PC-9 (cell line): ENCODE results near the gene CDK2. TPM values are rescaled to one million over a fixed set of nuclear protein-coding genes. Genes with fewer than 3 reads are reported as not detected.

Source experiments
- BruUV-seq: library from RNA; stranded (reverse); fragments of 400-500 nt; replicated peaks from 2 replicates; lab custom pipeline; 2021; lab: Mats Ljungman, UMichigan
- CTCF ChIA-PET: fragments of 300-600 bp; sonication (Branson Sonifier 250); formaldehyde crosslinking; loops from one replicate; lab custom pipeline; 2022; ENCODE audit warnings: antibody characterized with exemption; lab: Charles Lee
- POLR2A ChIA-PET: fragments of 300-600 bp; sonication (Branson Sonifier 250); formaldehyde crosslinking; loops from one replicate; lab custom pipeline; 2022; ENCODE audit warnings: antibody characterized with exemption; ENCODE audit not compliant: unreplicated experiment; lab: Charles Lee
- DNase-seq, 2 experiments: peaks; one replicate each; pipeline versions ENCODE4 v3.0.0 to v3.0.0-alpha.2; 2015 to 2022; ENCODE audit warnings: mixed read lengths in 1 of 2
- H2AFZ ChIP-seq: fragments of 200-600 bp; sonication (generic); 2 replicates; pipeline ENCODE4 v1.8.1; 2017; ENCODE audit warnings: antibody characterized with exemption
- H3F3A ChIP-seq: fragments of 200-600 bp; sonication (generic); 2 replicates; pipeline ENCODE4 v1.8.1; 2017; ENCODE audit warnings: antibody characterized with exemption, mild to moderate bottlenecking, low read depth; ENCODE audit not compliant: insufficient read depth
- H3K27ac ChIP-seq: fragments of 200-600 bp; sonication (generic); 2 replicates; pipeline ENCODE4 v1.6.1; 2016; ENCODE audit warnings: mixed run types
- H3K27me3 ChIP-seq: fragments of 200-600 bp; sonication (generic); 2 replicates; pipeline ENCODE4 v1.6.1; 2016; ENCODE audit warnings: low read depth, mixed run types; ENCODE audit not compliant: insufficient read depth
- H3K36me3 ChIP-seq: fragments of 200-600 bp; sonication (generic); 2 replicates; pipeline ENCODE4 v1.6.1; 2016; ENCODE audit warnings: low read depth, mixed run types
- H3K4me1 ChIP-seq: fragments of 200-600 bp; sonication (generic); replicated peaks from 2 replicates; pipeline ENCODE4 v1.6.1; 2016; ENCODE audit warnings: mixed run types; ENCODE audit not compliant: insufficient read depth
- H3K4me2 ChIP-seq: fragments of 200-600 bp; sonication (generic); 2 replicates; pipeline ENCODE4 v1.6.1; 2017; ENCODE audit warnings: mixed run types
- H3K4me3 ChIP-seq: fragments of 200-600 bp; sonication (generic); 2 replicates; pipeline ENCODE4 v1.6.1; 2016; ENCODE audit warnings: mixed run types
- H3K79me2 ChIP-seq: fragments of 200-600 bp; sonication (generic); 2 replicates; pipeline ENCODE4 v1.6.1; 2017; ENCODE audit warnings: low read depth, mixed run types
- H3K9me2 ChIP-seq: fragments of 200-600 bp; sonication (generic); 2 replicates; pipeline ENCODE4 v1.8.1; 2017; ENCODE audit warnings: mild to moderate bottlenecking; ENCODE audit not compliant: insufficient read depth
- H3K9me3 ChIP-seq: fragments of 200-600 bp; sonication (generic); 2 replicates; pipeline ENCODE4 v1.8.1; 2016; ENCODE audit warnings: low read depth; ENCODE audit not compliant: insufficient read depth
- H4K20me1 ChIP-seq: fragments of 200-600 bp; sonication (generic); 2 replicates; pipeline ENCODE4 v1.8.1; 2017; ENCODE audit not compliant: insufficient read depth
- CTCF ChIP-seq: fragments of 200-600 bp; sonication (generic); conservative IDR thresholded peaks from 2 replicates; pipeline ENCODE4 v1.6.1; 2017; ENCODE audit warnings: mixed run types, antibody characterized with exemption, mild to moderate bottlenecking, moderate library complexity
- EZH2 ChIP-seq: fragments of 200-600 bp; sonication (generic); IDR thresholded peaks from 2 replicates; pipeline ENCODE4 v1.8.0; 2017; ENCODE audit warnings: antibody characterized with exemption, low read depth
- intact Hi-C: fragments of 100-400 bp; cut with micrococcal nuclease; formaldehyde crosslinking; loops from one replicate; pipeline ENCODE4 v1.10.0; 2022; ENCODE audit not compliant: unreplicated experiment
- total RNA-seq: library from RNA; stranded (reverse); gene quantifications from 2 replicates; pipeline ENCODE4 v1.2.3, GENCODE V29; 2021

CDK2 gene
- total RNA-seq, 1 experiment from 2014 or later, result 93.8 TPM

- Histone ChIP-seq H3K36me3 (0 out of 2 replicates have a peak, but pooled peaks cover 17% of the 10 kb centered on the region), H4K20me1 (0 out of 2 replicates have a peak, but pooled peaks cover 5% of the 10 kb centered on the region), H2AFZ (no peak overlapping the region), H3F3A (peaks cover 34% of the 10 kb centered on the region), H3K27ac (no peak overlapping the region), H3K4me2 (0 out of 2 replicates have a peak overlapping the region, but pooled peaks have one; percentile 27), H3K9me3 (no peaks in the 10 kb centered on the region), H3K4me3 (no peak overlapping the region), H3K9me2 (no peaks in the 10 kb centered on the region), H3K4me1 (peaks cover 17% of the 10 kb centered on the region), H3K27me3 (no peaks in the 10 kb centered on the region), H3K79me2 (peaks cover 22% of the 10 kb centered on the region)
- intact Hi-C loops, result no loop called here
- no peak for DNase-seq
- TF ChIP-seq EZH2 (no peak), CTCF (no peak)
- ChIA-PET CTCF (interaction anchor here (0.7 to 1.7 kb wide), 2 partner anchors 47 to 253 kb away, joined by 3 read pairs; no protein-coding TSS in a partner anchor), POLR2A (interaction anchor here (0.6 to 0.7 kb wide), 4 partner anchors 9 to 126 kb away, joined by 3 to 12 read pairs (median 9); partner anchors contain the start of gene RAB5B)
- BruUV-seq, result no TSS peak
Observed at GRCh38 chr12:55982319-55982936, 15.8 kb downstream of the CDK2 start.

- H3K36me3 ChIP-seq, result 0 out of 2 replicates have a peak, but pooled peaks cover 17% of the 10 kb centered on the region
- DNase-seq, result no peak
- intact Hi-C loops, result no loop called here
- TF ChIP-seq EZH2 (no peak), CTCF (no peak)
- H3K9me2 ChIP-seq, result no peaks in the 10 kb centered on the region
- H3K79me2 ChIP-seq, result peaks cover 16% of the 10 kb centered on the region
- ChIA-PET CTCF (interaction anchor here (1.7 kb wide), 1 partner anchor 46 kb away, joined by 3 read pairs; no protein-coding TSS in a partner anchor), POLR2A (interaction anchor here (0.6 kb wide), 1 partner anchor 127 kb away, joined by 9 read pairs; no protein-coding TSS in a partner anchor)
- no peaks in the 10 kb centered on the region for H3K9me3 ChIP-seq
- H3K4me2 ChIP-seq, result no peak overlapping the region
- H3K4me3 ChIP-seq, result no peak overlapping the region
- H4K20me1 ChIP-seq, result 0 out of 2 replicates have a peak, but pooled peaks cover 5% of the 10 kb centered on the region
- BruUV-seq, result no TSS peak
- H3K4me1 ChIP-seq, result peaks cover 17% of the 10 kb centered on the region
- no peak overlapping the region for H3K27ac ChIP-seq
- H3F3A ChIP-seq, result peaks cover 34% of the 10 kb centered on the region
- H2AFZ ChIP-seq, result no peak overlapping the region
- H3K27me3 ChIP-seq, result no peaks in the 10 kb centered on the region
Observed at GRCh38 chr12:55983232-55983842, 16.7 kb downstream of the CDK2 start.

DNA sequence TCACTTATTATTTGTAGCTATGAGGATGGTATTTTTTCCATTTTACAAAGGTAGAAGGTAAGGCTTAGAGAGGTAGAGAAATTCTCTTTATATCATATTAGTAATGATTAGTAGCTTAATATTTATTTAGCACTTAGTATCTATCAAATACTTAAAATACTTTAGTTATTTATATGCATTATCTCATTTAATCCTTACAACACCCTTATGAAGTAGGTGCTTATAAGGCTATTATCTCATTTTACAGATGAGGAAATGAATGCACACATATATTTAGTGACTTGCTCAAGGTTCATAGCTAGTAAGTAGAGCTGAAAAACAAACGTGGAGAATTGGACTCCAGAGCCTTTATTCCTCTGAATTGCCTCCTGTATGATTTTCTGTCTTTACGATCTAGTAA is 18.2 kb downstream of the CDK2 start:
- DNase-seq, result no peak
- CTCF ChIA-PET, result interaction anchor here (0.6 kb wide), 1 partner anchor 11 kb away, joined by 19 read pairs; no protein-coding TSS in a partner anchor
- 0 out of 2 replicates have a peak, but pooled peaks cover 5% of the 10 kb centered on the region for H4K20me1 ChIP-seq
- no peaks in the 10 kb centered on the region for H3K27me3 ChIP-seq
- H2AFZ ChIP-seq, result no peak overlapping the region
- H3K4me2 ChIP-seq, result no peak overlapping the region
- H3K36me3 ChIP-seq, result 0 out of 2 replicates have a peak, but pooled peaks cover 17% of the 10 kb centered on the region
- peaks cover 21% of the 10 kb centered on the region for H3F3A ChIP-seq
- POLR2A ChIA-PET, result interaction anchor here (0.6 to 0.7 kb wide), 3 partner anchors 13 to 171 kb away, joined by 3 to 4 read pairs (median 4); no protein-coding TSS in a partner anchor
- peaks cover 9% of the 10 kb centered on the region for H3K79me2 ChIP-seq
- H3K4me1 ChIP-seq, result peaks cover 17% of the 10 kb centered on the region
- intact Hi-C loops, result no loop called here
- TF ChIP-seq CTCF, result no peak
- no peak for TF ChIP-seq EZH2
- no peaks in the 10 kb centered on the region for H3K9me3 ChIP-seq
- no peak overlapping the region for H3K27ac ChIP-seq
- BruUV-seq, result no TSS peak
- H3K9me2 ChIP-seq, result no peaks in the 10 kb centered on the region
- H3K4me3 ChIP-seq, result no peak overlapping the region
